ENCODE data around the gene IMP4. TPM values are rescaled to one million over a fixed set of nuclear protein-coding genes. Genes with fewer than 3 reads are reported as not detected.

IMP4 gene
- total RNA-seq, 1 experiment from 2014 or later, result 294 TPM

GRCh38 chr2:130377491-130377890, 34.8 kb downstream of the IMP4 start:
- DNase-seq (ENCODE audit: low read depth), result no peak

GRCh38 chr2:130378206-130378897, 35.7 kb downstream of the IMP4 start:
- no peak for DNase-seq (ENCODE audit: low read depth)

GRCh38 chr2:130378898-130379214, 36.2 kb downstream of the IMP4 start:
- no peak for DNase-seq (ENCODE audit: low read depth)

- peak; percentile 43 for DNase-seq (ENCODE audit: low read depth)
Observed at GRCh38 chr2:130380096-130380934, 37.6 kb downstream of the IMP4 start.

GRCh38 chr2:130381145-130381544, 38.4 kb downstream of the IMP4 start:
- DNase-seq (ENCODE audit: low read depth), result no peak

GRCh38 chr2:130381619-130382018, 38.9 kb downstream of the IMP4 start:
- DNase-seq (ENCODE audit: low read depth), result no peak

GRCh38 chr2:130382313-130382917, 39.7 kb downstream of the IMP4 start:
- no peak for DNase-seq (ENCODE audit: low read depth)

GRCh38 chr2:130385709-130386108, 43.0 kb downstream of the IMP4 start:
- DNase-seq (ENCODE audit: low read depth), result no peak

GRCh38 chr2:130387071-130387400, 44.3 kb downstream of the IMP4 start:
- no peak for DNase-seq (ENCODE audit: low read depth)

GRCh38 chr2:130387804-130388203, 45.1 kb downstream of the IMP4 start:
- DNase-seq (ENCODE audit: low read depth), result no peak

GRCh38 chr2:130388221-130388907, 45.7 kb downstream of the IMP4 start:
- no peak for DNase-seq (ENCODE audit: low read depth)

GRCh38 chr2:130389358-130389757, 46.7 kb downstream of the IMP4 start:
- no peak for DNase-seq (ENCODE audit: low read depth)

GRCh38 chr2:130389783-130390182, 47.1 kb downstream of the IMP4 start:
- DNase-seq (ENCODE audit: low read depth), result no peak

- DNase-seq (ENCODE audit: low read depth), result no peak
Observed at GRCh38 chr2:130390460-130391057, 47.9 kb downstream of the IMP4 start.

- DNase-seq (ENCODE audit: low read depth), result peak; percentile 84
Observed at GRCh38 chr2:130391058-130391871, 48.6 kb downstream of the IMP4 start.

- DNase-seq (ENCODE audit: low read depth), result peak; percentile 33
Observed at GRCh38 chr2:130391872-130392670, 49.4 kb downstream of the IMP4 start.

GRCh38 chr2:130393318-130393910, 50.7 kb downstream of the IMP4 start:
- no peak for DNase-seq (ENCODE audit: low read depth)

Measured in Daoy (cell line).